Sigmoid colon (tissue), 3 donors: Measurements from ENCODE around the gene MRS2.

Experiments used
- POLR2A ChIP-seq, 2 donors: fragments of 450-650 bp; IDR thresholded peaks; one replicate each; pipeline ENCODE4 v1.6.1; 2016; ENCODE audit warnings: antibody characterized with exemption in 2 of 2, mild to moderate bottlenecking in 2 of 2, moderate library complexity in 2 of 2
- TF ChIP-seq, protein P1 (sequence below), 4 experiments: fragments of 450-650 bp in 3 of 4; fragments of 200-600 bp in 1 of 4; IDR thresholded peaks; one replicate each; pipeline ENCODE4 v1.5.1; 2016 to 2019; ENCODE audit warnings: antibody characterized with exemption in 4 of 4, mild to moderate bottlenecking in 3 of 4, moderate library complexity in 2 of 4

- TF ChIP-seq, protein P1, sequence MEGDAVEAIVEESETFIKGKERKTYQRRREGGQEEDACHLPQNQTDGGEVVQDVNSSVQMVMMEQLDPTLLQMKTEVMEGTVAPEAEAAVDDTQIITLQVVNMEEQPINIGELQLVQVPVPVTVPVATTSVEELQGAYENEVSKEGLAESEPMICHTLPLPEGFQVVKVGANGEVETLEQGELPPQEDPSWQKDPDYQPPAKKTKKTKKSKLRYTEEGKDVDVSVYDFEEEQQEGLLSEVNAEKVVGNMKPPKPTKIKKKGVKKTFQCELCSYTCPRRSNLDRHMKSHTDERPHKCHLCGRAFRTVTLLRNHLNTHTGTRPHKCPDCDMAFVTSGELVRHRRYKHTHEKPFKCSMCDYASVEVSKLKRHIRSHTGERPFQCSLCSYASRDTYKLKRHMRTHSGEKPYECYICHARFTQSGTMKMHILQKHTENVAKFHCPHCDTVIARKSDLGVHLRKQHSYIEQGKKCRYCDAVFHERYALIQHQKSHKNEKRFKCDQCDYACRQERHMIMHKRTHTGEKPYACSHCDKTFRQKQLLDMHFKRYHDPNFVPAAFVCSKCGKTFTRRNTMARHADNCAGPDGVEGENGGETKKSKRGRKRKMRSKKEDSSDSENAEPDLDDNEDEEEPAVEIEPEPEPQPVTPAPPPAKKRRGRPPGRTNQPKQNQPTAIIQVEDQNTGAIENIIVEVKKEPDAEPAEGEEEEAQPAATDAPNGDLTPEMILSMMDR (IDR thresholded peaks at IDR 0.05): no peak
- TF ChIP-seq POLR2A (IDR thresholded peaks at IDR 0.05): no peak
These were observed 9.6 kb downstream of the MRS2 start for GRCh38 chr6:24412294-24412693.
